ENCODE results near the gene AUTS2.

AUTS2 gene

GRCh38 chr7:69691734-69692133 is 93.5 kb downstream of the AUTS2 start (continued):
- TF ChIP-seq, protein P1, sequence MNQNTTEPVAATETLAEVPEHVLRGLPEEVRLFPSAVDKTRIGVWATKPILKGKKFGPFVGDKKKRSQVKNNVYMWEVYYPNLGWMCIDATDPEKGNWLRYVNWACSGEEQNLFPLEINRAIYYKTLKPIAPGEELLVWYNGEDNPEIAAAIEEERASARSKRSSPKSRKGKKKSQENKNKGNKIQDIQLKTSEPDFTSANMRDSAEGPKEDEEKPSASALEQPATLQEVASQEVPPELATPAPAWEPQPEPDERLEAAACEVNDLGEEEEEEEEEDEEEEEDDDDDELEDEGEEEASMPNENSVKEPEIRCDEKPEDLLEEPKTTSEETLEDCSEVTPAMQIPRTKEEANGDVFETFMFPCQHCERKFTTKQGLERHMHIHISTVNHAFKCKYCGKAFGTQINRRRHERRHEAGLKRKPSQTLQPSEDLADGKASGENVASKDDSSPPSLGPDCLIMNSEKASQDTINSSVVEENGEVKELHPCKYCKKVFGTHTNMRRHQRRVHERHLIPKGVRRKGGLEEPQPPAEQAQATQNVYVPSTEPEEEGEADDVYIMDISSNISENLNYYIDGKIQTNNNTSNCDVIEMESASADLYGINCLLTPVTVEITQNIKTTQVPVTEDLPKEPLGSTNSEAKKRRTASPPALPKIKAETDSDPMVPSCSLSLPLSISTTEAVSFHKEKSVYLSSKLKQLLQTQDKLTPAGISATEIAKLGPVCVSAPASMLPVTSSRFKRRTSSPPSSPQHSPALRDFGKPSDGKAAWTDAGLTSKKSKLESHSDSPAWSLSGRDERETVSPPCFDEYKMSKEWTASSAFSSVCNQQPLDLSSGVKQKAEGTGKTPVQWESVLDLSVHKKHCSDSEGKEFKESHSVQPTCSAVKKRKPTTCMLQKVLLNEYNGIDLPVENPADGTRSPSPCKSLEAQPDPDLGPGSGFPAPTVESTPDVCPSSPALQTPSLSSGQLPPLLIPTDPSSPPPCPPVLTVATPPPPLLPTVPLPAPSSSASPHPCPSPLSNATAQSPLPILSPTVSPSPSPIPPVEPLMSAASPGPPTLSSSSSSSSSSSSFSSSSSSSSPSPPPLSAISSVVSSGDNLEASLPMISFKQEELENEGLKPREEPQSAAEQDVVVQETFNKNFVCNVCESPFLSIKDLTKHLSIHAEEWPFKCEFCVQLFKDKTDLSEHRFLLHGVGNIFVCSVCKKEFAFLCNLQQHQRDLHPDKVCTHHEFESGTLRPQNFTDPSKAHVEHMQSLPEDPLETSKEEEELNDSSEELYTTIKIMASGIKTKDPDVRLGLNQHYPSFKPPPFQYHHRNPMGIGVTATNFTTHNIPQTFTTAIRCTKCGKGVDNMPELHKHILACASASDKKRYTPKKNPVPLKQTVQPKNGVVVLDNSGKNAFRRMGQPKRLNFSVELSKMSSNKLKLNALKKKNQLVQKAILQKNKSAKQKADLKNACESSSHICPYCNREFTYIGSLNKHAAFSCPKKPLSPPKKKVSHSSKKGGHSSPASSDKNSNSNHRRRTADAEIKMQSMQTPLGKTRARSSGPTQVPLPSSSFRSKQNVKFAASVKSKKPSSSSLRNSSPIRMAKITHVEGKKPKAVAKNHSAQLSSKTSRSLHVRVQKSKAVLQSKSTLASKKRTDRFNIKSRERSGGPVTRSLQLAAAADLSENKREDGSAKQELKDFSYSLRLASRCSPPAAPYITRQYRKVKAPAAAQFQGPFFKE (tag by site-specific recombination; IDR thresholded peaks at IDR 0.05; ENCODE audit: borderline replicate concordance) = no peak
- no peak for TF ChIP-seq ZNF670 (tag by site-specific recombination; IDR thresholded peaks at IDR 0.05; ENCODE audit: low read depth)
- TF ChIP-seq, protein P2, sequence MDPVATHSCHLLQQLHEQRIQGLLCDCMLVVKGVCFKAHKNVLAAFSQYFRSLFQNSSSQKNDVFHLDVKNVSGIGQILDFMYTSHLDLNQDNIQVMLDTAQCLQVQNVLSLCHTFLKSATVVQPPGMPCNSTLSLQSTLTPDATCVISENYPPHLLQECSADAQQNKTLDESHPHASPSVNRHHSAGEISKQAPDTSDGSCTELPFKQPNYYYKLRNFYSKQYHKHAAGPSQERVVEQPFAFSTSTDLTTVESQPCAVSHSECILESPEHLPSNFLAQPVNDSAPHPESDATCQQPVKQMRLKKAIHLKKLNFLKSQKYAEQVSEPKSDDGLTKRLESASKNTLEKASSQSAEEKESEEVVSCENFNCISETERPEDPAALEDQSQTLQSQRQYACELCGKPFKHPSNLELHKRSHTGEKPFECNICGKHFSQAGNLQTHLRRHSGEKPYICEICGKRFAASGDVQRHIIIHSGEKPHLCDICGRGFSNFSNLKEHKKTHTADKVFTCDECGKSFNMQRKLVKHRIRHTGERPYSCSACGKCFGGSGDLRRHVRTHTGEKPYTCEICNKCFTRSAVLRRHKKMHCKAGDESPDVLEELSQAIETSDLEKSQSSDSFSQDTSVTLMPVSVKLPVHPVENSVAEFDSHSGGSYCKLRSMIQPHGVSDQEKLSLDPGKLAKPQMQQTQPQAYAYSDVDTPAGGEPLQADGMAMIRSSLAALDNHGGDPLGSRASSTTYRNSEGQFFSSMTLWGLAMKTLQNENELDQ (tag by site-specific recombination; IDR thresholded peaks at IDR 0.05; ENCODE audit: low read depth) = no peak
- TF ChIP-seq ZBTB6 (tag by site-specific recombination; IDR thresholded peaks at IDR 0.05) = no peak
- TF ChIP-seq, protein P3, sequence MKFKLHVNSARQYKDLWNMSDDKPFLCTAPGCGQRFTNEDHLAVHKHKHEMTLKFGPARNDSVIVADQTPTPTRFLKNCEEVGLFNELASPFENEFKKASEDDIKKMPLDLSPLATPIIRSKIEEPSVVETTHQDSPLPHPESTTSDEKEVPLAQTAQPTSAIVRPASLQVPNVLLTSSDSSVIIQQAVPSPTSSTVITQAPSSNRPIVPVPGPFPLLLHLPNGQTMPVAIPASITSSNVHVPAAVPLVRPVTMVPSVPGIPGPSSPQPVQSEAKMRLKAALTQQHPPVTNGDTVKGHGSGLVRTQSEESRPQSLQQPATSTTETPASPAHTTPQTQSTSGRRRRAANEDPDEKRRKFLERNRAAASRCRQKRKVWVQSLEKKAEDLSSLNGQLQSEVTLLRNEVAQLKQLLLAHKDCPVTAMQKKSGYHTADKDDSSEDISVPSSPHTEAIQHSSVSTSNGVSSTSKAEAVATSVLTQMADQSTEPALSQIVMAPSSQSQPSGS (tag by site-specific recombination; IDR thresholded peaks at IDR 0.05; ENCODE audit: low read depth) = no peak
- TF ChIP-seq ZNF366 (tag by site-specific recombination; conservative IDR thresholded peaks at IDR 0.05) = no peak
- no peak for TF ChIP-seq ZNF529 (tag by site-specific recombination; IDR thresholded peaks at IDR 0.05; ENCODE audit: insufficient replicate concordance)
- TF ChIP-seq ZNF350 (tag by site-specific recombination; IDR thresholded peaks at IDR 0.05) = no peak
- no peak for TF ChIP-seq SALL2 (tag by site-specific recombination; IDR thresholded peaks at IDR 0.05; ENCODE audit: borderline replicate concordance)

DNA sequence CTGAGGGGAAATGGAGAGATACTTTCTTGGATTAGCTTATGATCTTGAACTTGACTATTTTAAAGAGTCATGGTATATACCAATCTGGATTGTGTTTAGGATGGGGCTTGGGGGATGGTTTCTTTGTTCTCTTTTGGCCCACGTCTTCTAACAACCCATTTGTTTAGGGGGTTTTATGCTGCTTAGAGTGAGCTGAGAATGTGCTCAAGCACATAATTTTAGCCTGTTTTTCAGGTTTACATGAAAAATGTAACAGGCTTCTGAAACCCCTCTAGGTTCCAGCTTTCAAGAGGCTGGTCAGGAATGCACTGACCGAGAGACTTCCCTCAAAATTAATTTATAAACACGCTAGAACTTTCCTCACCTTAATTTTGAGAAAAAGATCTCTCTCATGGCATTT is 94.3 kb downstream of the AUTS2 start:
- POLR2A ChIA-PET = no interaction called here
- TF ChIP-seq ZNF777 (tag by site-specific recombination; IDR thresholded peaks at IDR 0.05; ENCODE audit: borderline replicate concordance) = no peak
- no peak for TF ChIP-seq HIC1 (tag by site-specific recombination; IDR thresholded peaks at IDR 0.05)
- TF ChIP-seq, protein P4, sequence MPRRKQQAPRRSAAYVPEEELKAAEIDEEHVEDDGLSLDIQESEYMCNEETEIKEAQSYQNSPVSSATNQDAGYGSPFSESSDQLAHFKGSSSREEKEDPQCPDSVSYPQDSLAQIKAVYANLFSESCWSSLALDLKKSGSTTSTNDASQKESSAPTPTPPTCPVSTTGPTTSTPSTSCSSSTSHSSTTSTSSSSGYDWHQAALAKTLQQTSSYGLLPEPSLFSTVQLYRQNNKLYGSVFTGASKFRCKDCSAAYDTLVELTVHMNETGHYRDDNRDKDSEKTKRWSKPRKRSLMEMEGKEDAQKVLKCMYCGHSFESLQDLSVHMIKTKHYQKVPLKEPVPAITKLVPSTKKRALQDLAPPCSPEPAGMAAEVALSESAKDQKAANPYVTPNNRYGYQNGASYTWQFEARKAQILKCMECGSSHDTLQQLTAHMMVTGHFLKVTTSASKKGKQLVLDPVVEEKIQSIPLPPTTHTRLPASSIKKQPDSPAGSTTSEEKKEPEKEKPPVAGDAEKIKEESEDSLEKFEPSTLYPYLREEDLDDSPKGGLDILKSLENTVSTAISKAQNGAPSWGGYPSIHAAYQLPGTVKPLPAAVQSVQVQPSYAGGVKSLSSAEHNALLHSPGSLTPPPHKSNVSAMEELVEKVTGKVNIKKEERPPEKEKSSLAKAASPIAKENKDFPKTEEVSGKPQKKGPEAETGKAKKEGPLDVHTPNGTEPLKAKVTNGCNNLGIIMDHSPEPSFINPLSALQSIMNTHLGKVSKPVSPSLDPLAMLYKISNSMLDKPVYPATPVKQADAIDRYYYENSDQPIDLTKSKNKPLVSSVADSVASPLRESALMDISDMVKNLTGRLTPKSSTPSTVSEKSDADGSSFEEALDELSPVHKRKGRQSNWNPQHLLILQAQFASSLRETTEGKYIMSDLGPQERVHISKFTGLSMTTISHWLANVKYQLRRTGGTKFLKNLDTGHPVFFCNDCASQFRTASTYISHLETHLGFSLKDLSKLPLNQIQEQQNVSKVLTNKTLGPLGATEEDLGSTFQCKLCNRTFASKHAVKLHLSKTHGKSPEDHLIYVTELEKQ (tag by site-specific recombination; IDR thresholded peaks at IDR 0.05; ENCODE audit: borderline replicate concordance) = no peak
- no peak for TF ChIP-seq ZNF366 (tag by site-specific recombination; conservative IDR thresholded peaks at IDR 0.05)
- TF ChIP-seq ZFP41 (tag by site-specific recombination; IDR thresholded peaks at IDR 0.05; ENCODE audit: borderline replicate concordance) = no peak

More for the DNA sequence above, 94.3 kb downstream of the AUTS2 start:
- Histone ChIP-seq H3K36me3 (ENCODE audit: control insufficient read depth in 2 of 2, insufficient read depth in 1 of 2, low read length in 2 of 2) (no peaks in the 10 kb centered on the region), H3K27ac (ENCODE audit: extremely low read depth, low read depth, low read length) (no peak overlapping the region), H3K4me1 (ENCODE audit: control insufficient read depth, insufficient read depth, low read length) (peaks cover 23% of the 10 kb centered on the region), H3K4me3 (ENCODE audit: low read depth, low read length) (no peak overlapping the region), H3K9me3 (ENCODE audit: control insufficient read depth, insufficient read depth, low read depth, low read length) (no peaks in the 10 kb centered on the region)
- CTCF ChIA-PET = interaction anchor here (1.1 kb wide), 1 partner anchor 16 kb away, joined by 3 read pairs; no protein-coding TSS in a partner anchor
